HG02943 (cell line): Measurements from ENCODE around the gene ARHGEF37.
A peak's percentile ranks its signal among the peaks of the same experiment; 100 is the strongest.

Source experiments
- ATAC-seq: cut with Tn5 transposase; IDR thresholded peaks from one replicate; pipeline ENCODE4 v1.9.1; 2021; ENCODE audit warnings: mild to moderate bottlenecking, low read depth, moderate library complexity; ENCODE audit not compliant: unreplicated experiment

Gene ARHGEF37

DNA sequence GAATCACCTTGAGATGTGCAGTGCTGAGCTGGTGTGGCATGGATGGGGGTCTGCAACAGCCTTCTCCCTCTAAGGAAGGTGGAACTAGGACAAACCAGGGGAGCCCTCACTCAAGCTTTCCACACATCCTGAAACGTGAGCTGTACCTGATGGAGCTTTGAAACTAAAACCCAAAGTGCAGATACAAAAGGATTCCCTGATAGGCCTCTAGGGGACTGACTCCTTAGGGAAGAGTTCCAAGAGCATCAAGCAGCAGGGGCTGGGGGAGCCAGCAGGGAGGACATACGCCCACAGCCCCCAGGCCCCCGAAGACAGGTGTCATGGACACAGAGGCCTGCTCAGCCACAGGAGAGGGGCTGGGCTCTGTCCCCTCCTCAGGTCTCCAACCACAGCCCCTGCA is 17.7 kb downstream of the ARHGEF37 start:
- no peak for ATAC-seq

DNA sequence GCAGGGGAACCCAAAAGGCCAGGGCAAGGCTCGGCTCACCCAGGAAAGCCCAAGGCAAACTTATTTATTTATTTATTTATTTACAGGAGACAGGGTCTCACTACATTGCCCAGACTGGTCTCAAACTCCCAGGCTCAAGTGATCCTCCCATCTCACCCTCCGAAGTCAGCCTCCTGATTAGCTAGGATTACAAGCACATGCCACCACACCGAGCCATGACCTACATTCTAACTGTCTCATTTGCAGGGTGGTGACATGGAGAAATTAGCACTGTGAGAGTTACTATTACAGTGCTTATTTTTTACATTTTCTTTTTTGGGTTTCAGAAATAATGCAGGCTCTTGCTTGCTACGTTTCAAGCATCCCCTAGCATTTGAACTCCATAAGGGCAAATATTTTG is 18.1 kb downstream of the ARHGEF37 start:
- no peak for ATAC-seq

DNA sequence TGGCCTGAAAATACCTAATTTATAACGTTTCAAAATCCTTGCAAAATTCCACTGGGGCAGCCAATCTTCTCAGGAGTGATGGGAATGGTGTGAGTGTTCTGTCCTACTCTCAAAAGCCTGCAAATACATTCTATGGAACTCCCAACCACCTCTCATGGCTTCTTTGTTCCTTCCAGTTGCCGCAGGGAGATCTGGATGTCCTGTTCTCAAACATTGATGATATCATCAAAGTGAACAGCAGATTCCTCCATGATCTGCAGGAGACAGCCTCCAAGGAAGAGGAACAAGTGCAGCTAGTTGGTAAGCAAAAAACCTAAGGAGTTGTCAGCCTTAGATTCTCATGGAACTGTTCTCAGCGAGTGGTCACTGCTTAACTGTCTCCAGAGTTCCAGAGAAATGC is 19.6 kb downstream of the ARHGEF37 start:
- ATAC-seq, result no peak

DNA sequence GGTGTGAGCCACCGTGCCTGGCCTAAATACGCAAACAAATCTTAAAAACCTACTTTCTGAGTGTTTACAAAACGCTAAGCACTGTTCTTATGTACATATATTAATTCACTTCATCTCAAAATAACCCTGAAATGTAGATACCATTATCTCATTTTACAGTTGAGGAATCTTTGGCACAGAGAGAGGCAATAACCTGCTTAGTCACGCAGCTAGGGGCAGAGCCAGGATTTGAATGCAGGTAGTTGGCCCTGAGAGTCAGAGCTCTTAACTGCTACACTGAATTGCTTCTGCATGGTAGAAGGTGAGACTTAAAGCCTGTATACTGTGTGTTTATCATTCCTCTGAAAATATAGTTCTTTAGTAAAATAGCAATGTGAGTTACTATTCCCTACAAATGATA is 21.9 kb downstream of the ARHGEF37 start:
- ATAC-seq, result no peak

DNA sequence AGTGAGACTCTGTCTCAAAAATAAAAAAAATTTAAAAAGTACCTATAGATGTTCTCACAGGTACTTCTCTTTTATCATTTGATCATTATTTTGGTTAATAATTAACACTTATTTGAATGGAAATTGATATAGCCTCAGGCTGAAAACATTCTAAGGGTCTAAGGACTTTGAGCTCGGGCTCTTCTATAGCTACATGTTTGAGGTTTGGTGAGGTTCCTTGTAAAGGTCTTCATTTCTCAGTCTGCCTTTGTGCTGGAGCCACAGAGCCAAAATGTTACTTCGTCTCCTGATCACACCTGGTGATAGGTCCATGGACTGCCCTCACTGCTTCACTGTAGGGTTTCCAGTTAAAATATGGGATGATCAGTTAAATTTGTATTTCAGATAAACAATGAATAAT is 22.6 kb downstream of the ARHGEF37 start:
- no peak for ATAC-seq

DNA sequence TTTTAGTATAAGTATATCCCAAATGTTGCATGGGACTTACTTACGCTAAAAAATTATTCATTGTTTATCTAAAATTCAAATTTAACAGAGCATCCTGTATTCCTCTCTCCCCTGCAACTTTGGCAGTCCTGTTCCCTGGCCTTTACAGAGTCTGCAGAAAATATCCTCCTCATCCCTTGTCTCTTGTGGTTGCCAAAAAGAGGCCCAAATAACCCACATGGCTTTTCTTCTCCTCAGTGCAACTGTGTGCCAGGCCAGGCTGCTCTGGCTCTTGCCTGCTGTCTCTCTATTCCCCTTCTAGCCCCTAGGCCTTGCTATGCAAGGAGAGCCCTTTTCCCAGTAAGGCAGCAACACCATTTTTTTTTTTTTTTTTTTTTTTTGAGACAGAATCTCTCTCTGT is 23.0 kb downstream of the ARHGEF37 start:
- ATAC-seq, result no peak

DNA sequence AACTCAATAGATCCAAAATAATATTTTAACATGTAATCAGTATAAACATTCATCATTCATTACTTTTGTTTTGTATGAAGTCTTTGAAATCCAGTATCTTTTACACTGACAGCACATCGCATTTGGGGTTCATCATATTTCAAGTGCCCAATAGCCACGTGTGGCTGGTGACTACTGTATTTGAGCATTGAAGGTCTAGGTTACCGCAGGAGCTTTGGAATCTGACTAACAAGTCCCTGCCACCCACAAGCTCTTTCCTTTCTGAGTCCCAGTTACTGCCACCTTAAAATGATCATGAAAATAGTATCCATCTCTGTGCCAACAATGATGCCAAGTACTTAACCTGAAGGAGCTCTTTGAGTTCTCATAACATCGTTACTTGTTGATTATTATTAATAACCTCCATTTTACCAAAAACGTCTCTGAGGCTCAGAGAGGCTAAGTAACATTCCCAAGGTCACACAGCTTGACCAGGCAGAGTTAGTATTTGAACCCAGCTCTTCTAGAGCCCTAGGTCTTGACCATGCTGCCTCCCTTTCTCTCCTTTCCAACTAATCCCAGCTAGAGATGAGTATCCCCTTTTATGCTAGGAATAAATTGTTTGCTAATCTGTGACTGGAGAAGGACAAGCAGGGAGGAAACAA is 24.2 kb downstream of the ARHGEF37 start:
- ATAC-seq, result no peak

DNA sequence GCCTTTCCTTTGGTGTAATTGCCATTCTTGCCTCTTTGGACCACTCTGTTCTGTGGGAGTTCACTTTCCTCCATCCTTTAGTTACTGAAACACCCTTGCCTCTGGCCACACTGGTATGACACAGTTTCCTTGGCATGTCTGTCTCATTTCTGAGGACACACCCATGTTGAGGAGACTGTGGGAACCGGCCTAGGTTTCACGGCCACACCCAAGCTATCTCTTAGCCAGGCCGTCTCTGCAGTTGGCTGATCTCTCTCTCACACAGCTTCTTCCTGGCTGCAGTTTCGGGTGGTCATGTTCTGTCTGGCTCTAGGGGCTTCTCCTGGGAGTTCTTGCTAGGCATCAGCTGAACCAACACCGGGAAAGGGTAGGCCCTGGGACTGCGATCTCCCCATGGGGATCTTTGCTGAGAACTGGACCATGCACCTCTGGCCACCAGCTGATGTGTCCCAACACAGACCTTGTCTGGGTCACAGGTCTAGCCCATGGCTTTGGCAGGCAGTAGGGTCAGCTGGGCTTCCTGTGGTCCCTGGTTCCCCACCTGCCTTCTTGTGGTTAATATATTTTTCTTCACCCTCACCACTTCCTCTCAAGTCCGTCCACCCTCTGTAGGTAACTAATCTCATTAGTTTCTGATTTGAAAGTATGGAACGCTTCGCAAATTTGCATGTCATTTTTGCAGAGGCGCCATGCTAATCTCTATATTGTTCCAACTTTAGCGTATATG is 24.9 kb downstream of the ARHGEF37 start:
- peak; percentile 95 for ATAC-seq

DNA sequence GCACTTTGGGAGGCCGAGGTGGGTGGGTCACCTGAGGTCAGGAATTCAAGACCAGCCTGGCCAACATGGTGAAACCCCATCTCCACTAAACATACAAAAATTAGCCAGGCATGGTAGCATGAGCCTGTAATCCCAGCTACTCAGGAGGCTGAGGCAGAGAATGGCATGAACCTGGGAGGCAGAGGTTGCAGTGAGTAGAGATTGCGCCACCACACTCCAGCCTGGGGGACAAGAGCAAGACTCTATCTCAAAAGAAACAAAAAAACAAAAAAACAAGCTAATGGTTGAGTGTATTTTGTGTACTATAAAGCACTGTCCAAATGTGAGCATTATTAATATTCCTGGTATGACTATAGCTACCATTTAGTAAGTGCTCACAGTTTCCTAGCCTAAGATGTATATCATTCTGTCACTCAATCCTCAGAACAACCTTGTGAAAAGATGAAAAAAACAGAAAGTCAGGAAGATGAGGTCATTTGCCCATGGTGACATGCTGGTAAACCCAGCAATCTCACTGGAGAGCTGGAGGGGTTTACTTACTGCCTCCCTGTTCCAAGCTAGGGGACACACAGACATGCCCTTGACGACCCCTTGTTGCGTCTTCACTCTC is 27.7 kb downstream of the ARHGEF37 start:
- no peak for ATAC-seq

DNA sequence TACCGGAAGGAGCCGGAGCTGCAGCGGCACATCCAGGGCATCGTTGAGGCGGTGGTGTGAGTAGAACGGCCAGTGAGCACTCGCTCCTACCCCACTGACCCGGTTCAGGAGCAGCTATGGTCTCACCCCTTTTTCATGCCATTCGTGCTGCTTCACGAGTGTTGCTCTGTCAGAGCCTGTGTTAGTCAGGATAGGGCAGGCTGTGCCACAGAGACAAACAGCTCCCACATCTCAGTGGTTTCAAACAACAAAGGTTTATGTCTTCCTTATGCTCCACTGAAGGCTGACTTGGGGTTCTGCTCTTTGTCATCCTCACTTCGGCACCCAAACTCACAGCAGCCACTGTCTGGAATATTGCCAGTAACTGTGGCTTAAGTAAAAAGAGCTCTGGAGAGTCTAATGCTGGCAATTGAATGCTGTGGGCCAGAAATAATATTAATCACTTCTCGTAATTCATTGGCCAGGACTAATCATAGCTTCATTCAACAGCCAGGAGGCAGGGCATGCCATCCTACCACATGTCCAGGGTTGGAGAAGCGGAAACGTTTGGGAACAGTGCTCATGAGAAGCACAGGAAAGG is 28.4 kb downstream of the ARHGEF37 start:
- no peak for ATAC-seq

DNA sequence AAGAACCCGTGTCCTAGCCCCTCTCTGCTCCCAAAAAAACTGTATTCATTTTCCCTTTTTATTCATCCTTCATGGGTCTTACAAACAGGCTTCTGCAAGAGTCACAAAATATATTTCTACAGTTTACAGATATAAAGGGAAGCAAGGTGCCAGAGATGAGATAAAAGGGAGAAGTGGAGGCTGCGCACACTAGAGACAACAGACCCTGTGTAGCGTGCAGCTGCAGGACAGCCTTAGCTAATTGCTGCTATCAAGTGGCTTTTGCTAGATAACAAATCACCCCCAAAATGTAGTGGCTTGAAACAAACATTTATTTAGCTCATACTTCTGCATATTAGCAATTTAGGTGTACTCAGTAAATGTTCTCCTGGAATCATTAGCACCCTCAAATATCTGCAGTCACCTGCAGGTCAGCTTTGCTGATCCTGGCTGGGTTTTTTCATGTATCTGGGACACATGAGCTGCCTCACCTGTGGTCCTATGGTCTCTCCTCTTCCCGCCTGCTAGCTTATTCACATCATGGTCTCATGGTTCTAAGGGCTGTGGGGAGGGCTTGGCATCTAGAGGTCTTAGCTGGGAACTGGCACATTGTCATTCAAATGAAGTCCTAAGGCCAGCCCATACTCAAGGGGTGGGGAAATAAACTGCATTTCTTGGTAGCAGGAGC is 29.4 kb downstream of the ARHGEF37 start:
- ATAC-seq, result no peak

DNA sequence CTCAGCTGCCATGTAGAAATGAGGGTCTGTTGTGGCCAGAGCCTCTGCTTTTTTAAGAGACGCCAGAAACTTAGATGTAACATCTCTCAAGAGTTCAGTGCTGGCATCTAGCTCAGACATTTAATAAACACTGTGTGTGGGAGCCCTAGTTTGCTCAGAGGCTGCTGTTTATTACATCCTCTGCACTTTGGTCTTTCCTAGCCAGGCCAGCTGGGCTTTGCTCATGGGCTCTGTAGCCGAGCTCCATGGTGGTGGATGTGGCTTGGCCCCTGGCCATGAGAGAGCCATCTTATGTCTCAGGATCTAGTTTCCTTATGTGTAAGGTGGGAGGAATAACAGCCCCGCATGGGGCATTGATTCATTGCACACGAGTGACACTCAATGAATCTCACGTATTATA is 30.0 kb downstream of the ARHGEF37 start:
- no peak for ATAC-seq

DNA sequence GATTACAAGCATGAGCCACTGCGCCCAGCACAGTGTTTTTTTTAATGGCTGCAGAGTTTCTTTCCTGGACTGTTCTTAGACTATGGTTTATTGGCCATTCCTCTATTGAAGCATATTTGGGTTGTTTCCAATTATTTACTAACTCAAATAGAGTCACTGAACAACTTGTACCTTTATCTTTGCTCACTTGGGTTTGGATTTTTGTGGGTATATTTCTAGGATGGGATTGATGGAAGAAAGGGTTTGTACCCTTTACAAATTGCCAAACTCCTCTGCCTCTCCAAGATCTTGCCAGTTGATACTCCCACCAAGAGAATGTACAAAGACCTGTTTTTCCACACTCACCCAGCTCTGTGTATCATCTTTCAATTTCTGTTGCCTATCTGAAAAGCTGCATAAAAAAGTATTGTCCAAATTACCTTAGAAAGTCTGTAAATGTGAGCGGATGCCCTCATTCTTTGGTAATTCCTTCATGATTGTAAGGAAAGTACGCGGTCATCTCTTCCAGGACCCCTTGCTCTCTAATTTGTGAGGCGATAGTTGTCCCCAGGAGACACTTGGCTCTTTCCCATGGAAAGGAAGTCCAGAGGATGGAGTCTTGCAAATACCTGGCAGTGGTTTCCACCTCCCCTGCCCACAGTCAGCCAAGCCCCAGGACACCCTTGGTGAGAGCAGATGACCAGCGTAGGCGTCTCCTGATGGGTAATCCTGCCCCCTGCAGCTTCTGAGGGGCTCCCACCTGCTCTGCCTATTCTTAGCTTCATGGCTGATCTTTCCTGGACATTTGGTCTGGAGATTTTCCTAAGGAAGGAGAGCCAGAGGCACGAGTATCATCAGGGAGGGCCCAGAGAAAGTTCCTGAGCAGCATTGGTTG is 33.0 kb downstream of the ARHGEF37 start:
- ATAC-seq, result no peak

DNA sequence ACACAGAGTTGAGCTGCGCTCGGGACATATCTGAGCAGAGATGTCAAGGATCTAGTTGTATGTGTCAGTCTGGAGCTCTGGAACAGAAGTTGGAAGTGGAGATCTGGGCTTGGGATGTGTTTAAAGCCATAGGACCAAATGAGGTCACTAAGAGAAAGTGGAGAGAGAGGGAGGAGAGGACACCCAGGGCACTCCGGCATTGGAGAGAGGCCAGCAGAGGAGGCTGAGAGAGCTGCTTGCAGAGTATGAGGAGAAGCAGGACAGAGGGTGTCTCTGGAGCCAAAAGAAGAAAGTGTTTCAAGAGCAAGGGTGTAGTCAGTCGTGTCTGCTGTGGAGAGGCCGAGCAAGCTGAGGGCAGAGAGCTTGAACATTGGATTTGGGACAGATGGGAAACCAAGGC is 34.7 kb downstream of the ARHGEF37 start:
- ATAC-seq, result no peak

DNA sequence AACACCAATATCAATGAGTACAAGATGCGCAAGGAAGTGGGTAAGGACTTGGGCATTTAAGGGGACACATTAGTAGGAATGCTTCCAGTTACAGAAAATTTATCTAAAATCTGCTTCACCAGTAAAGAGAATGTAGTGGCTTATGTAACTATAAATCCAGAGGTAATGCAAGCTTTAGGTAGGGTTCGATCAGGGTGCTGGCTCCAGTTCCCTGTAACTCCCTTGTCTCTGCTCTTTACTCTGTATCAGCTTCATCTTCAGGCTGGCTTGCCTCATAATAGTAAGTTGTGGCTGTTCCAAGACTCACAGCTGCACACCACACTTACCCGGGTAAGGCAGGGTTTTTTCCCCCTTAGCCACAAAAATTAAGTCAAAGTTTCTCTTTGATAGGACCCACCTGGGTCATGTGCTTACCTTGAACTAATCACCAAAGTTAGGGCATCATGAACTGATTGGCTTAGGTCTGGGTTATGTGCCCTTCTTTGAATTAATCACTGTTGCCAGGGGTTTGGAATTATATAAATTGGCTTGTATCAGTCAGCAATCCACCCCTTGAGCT is 35.5 kb downstream of the ARHGEF37 start:
- ATAC-seq, result peak; percentile 47

DNA sequence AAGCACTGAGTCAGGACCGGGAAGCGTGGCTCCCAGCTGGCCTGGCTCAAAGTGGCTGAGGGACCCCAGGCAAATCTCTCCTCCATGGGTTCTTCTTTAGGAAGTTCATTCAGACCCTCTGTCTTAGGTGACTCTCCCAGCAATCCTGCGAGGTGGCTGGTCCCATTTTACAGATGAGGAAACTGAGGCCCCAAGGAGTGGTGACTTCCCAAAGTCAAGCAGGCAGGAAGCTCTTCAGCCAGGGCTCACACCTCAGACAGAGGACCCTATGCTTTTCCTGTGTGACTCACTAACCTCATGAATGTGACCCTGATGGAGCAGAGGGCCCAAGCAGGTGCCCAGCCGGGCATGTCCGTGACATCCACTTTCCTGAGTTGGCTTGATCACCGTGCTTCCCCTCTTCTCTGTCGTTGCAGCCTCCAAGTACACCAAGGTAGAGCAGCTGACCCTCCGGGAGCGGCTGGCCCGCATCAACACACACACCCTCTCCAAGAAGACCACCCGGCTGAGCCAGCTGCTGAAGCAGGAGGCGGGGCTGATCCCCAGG is 36.5 kb downstream of the ARHGEF37 start:
- no peak for ATAC-seq

DNA sequence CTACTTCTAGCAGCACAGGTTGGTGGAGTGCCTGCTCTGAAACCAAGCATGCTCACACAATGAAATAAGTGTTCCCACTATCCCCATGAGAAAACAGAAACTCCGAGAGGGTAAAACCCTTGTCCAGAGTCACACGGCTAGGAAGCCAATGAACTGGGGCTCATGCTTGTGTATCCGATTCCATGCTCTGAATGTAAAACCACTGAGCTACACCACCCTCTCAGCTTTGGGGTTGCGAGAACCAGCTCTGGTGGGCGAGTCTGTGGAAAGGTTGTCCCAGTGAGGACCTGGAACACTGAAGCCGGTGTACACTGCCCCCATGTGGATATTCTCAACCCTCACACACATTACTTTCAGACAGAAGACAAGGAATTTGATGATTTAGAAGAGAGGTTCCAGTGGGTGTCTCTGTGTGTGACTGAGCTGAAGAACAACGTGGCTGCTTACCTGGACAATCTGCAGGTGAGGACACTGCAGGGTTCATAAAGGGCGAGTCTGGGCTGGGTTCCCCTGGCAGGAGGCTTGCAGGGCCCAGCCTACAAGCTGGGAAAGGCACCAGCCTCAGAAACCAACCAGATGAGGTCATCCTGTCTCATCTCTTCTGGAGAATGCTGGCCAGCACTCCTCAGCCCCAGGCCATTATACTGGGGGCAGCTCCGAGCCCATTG is 37.4 kb downstream of the ARHGEF37 start:
- no peak for ATAC-seq

DNA sequence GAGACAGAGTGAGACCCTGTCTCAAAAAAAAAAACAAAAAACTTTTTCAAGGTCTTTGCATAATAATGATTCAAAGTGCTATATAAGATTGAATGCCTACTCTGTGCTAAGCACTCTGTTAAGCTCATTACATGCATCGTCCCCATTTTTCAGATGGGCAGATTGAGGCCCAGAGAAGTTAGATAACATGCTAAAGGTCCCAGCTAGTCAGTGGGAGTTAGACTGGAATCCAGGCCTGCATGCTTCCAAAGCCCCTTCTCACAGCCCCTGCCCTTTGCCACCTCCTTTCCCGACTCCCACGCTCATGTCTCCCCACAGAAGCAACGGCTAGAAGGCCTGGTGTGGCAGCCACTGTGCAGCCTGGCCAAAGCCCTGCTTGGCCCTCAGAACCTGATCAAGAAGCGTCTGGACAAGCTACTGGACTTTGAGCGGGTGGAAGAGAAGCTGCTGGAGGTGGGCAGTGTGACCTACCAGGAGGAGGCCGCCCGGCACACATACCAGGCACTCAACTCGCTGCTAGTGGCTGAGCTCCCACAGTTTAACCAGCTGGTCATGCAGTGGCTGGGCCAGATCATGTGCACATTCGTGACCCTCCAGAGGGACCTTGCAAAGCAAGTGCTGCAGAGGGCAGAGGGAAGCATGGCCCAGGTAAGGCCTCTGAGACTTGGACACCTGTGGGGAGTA is 40.3 kb downstream of the ARHGEF37 start:
- ATAC-seq, result no peak
